ENCODE data around the gene STMN1.

- TF ChIP-seq EP300 (IDR thresholded peaks at IDR 0.05) (peak in 1 of 2 donors; percentile 69), CTCF (IDR thresholded peaks at IDR 0.05) (no peak)
Observed at GRCh38 chr1:25875154-25875855, 30.9 kb downstream of the STMN1 start, which contains the start of gene PAQR7.
